ENCODE measurements around the gene MLLT6. TPM values are rescaled to one million over a fixed set of nuclear protein-coding genes. Genes with fewer than 3 reads are reported as not detected.

Gene MLLT6
- total RNA-seq, 1 experiment from 2014 or later = 38.5 TPM

- DNase-seq (ENCODE audit: low read depth) = no peak
Measured at GRCh38 chr17:38741461-38741860, 36.4 kb downstream of the MLLT6 start.

- no peak for DNase-seq (ENCODE audit: low read depth)
Measured at GRCh38 chr17:38741921-38742410, 36.9 kb downstream of the MLLT6 start.

GRCh38 chr17:38742411-38743308 is 37.6 kb downstream of the MLLT6 start:
- no peak for DNase-seq (ENCODE audit: low read depth)

GRCh38 chr17:38743556-38744171 is 38.6 kb downstream of the MLLT6 start:
- no peak for DNase-seq (ENCODE audit: low read depth)

GRCh38 chr17:38745545-38745944 is 40.5 kb downstream of the MLLT6 start:
- DNase-seq (ENCODE audit: low read depth) = no peak

- no peak for DNase-seq (ENCODE audit: low read depth)
Measured at GRCh38 chr17:38746004-38746848, 41.2 kb downstream of the MLLT6 start.

- no peak for DNase-seq (ENCODE audit: low read depth)
Measured at GRCh38 chr17:38746849-38747462, 41.9 kb downstream of the MLLT6 start.

- no peak for DNase-seq (ENCODE audit: low read depth)
Measured at GRCh38 chr17:38747463-38748148, 42.5 kb downstream of the MLLT6 start.

- peak; percentile 85 for DNase-seq (ENCODE audit: low read depth)
Measured at GRCh38 chr17:38748149-38748891, 43.2 kb downstream of the MLLT6 start, which contains the start of gene PCGF2. PCGF2 (minus strand) TSS chr17:38748336; CDS start chr17:38740402, 7,934 bp downstream.

- DNase-seq (ENCODE audit: low read depth) = no peak
Measured at GRCh38 chr17:38748892-38749222, 43.8 kb downstream of the MLLT6 start.

GRCh38 chr17:38749223-38750043 is 44.4 kb downstream of the MLLT6 start:
- DNase-seq (ENCODE audit: low read depth) = peak; percentile 92

- DNase-seq (ENCODE audit: low read depth) = no peak
Measured at GRCh38 chr17:38750044-38750311, 44.9 kb downstream of the MLLT6 start.

- DNase-seq (ENCODE audit: low read depth) = no peak
Measured at GRCh38 chr17:38750312-38751121, 45.4 kb downstream of the MLLT6 start.

- DNase-seq (ENCODE audit: low read depth) = peak; percentile 46
Measured at GRCh38 chr17:38751144-38751807, 46.2 kb downstream of the MLLT6 start.

GRCh38 chr17:38751808-38752307 is 46.8 kb downstream of the MLLT6 start:
- peak; percentile 77 for DNase-seq (ENCODE audit: low read depth)

- DNase-seq (ENCODE audit: low read depth) = peak; percentile 99
Measured at GRCh38 chr17:38752308-38753070, 47.4 kb downstream of the MLLT6 start, which contains the start of gene PSMB3. PSMB3 (plus strand) TSS chr17:38752741; CDS start chr17:38752827, 86 bp downstream.

- DNase-seq (ENCODE audit: low read depth) = no peak
Measured at GRCh38 chr17:38753071-38753506, 48.0 kb downstream of the MLLT6 start.
